ENCODE measurements around the gene USP12.

DNA sequence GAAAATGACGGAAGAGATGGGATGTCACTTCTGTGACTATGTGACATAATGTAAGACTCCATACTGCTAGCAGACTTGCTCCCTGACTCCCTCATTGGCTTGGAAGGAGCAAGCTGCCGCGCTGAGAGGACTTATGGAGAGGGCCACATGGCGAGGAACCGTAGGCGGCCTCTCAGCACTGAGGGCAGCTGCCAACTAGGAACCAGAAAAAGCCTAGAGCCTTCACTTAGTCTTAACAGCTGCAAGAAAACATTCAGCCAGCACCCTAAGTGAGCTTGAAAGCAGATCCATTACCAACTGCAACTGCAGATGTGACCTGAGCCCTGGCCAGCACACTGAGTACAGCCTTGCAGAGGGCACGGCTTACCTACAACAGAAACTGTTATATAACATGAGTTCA lies 33.9 kb downstream of the USP12 start:
- TF ChIP-seq, protein P1, sequence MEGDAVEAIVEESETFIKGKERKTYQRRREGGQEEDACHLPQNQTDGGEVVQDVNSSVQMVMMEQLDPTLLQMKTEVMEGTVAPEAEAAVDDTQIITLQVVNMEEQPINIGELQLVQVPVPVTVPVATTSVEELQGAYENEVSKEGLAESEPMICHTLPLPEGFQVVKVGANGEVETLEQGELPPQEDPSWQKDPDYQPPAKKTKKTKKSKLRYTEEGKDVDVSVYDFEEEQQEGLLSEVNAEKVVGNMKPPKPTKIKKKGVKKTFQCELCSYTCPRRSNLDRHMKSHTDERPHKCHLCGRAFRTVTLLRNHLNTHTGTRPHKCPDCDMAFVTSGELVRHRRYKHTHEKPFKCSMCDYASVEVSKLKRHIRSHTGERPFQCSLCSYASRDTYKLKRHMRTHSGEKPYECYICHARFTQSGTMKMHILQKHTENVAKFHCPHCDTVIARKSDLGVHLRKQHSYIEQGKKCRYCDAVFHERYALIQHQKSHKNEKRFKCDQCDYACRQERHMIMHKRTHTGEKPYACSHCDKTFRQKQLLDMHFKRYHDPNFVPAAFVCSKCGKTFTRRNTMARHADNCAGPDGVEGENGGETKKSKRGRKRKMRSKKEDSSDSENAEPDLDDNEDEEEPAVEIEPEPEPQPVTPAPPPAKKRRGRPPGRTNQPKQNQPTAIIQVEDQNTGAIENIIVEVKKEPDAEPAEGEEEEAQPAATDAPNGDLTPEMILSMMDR (IDR thresholded peaks at IDR 0.05), result no peak
- no peak for TF ChIP-seq POLR2A (IDR thresholded peaks at IDR 0.05)
